ENCODE data around the gene SLX9.

The SLX9 gene

GRCh38 chr21:44929242-44929798 is 10.5 kb upstream of the SLX9 start:
- DNase-seq (ENCODE audit: low read depth), result no peak
- no peak overlapping the region for H3K4me3 ChIP-seq (ENCODE audit: low read length)
- TF ChIP-seq, protein P1, sequence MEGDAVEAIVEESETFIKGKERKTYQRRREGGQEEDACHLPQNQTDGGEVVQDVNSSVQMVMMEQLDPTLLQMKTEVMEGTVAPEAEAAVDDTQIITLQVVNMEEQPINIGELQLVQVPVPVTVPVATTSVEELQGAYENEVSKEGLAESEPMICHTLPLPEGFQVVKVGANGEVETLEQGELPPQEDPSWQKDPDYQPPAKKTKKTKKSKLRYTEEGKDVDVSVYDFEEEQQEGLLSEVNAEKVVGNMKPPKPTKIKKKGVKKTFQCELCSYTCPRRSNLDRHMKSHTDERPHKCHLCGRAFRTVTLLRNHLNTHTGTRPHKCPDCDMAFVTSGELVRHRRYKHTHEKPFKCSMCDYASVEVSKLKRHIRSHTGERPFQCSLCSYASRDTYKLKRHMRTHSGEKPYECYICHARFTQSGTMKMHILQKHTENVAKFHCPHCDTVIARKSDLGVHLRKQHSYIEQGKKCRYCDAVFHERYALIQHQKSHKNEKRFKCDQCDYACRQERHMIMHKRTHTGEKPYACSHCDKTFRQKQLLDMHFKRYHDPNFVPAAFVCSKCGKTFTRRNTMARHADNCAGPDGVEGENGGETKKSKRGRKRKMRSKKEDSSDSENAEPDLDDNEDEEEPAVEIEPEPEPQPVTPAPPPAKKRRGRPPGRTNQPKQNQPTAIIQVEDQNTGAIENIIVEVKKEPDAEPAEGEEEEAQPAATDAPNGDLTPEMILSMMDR (conservative IDR thresholded peaks at IDR 0.05; ENCODE audit: low read length), result no peak

GRCh38 chr21:44929799-44930542 is 9.9 kb upstream of the SLX9 start:
- no peak overlapping the region for H3K4me3 ChIP-seq (ENCODE audit: low read length)
- DNase-seq (ENCODE audit: low read depth), result no peak
- TF ChIP-seq, protein P1 (conservative IDR thresholded peaks at IDR 0.05; ENCODE audit: low read length), result no peak

GRCh38 chr21:44930543-44930981 is 9.3 kb upstream of the SLX9 start:
- TF ChIP-seq, protein P1 (conservative IDR thresholded peaks at IDR 0.05; ENCODE audit: low read length), result no peak
- no peak overlapping the region for H3K4me3 ChIP-seq (ENCODE audit: low read length)
- peak; percentile 38 for DNase-seq (ENCODE audit: low read depth)

- H3K4me3 ChIP-seq (ENCODE audit: low read length), result peak overlapping the region; percentile 46
- TF ChIP-seq, protein P1 (conservative IDR thresholded peaks at IDR 0.05; ENCODE audit: low read length), result no peak
- peak; percentile 88 for DNase-seq (ENCODE audit: low read depth)
Observed at GRCh38 chr21:44931137-44931500, 8.7 kb upstream of the SLX9 start.

- H3K4me3 ChIP-seq (ENCODE audit: low read length), result peak overlapping the region; percentile 46
Observed at GRCh38 chr21:44931501-44932407, 8.1 kb upstream of the SLX9 start.

GRCh38 chr21:44932408-44933181 is 7.2 kb upstream of the SLX9 start:
- DNase-seq (ENCODE audit: low read depth), result peak; percentile 46
- TF ChIP-seq, protein P1 (conservative IDR thresholded peaks at IDR 0.05; ENCODE audit: low read length), result peak; percentile 39

More at GRCh38 chr21:44931501-44932407, 8.1 kb upstream of the SLX9 start:
- TF ChIP-seq, protein P1 (conservative IDR thresholded peaks at IDR 0.05; ENCODE audit: low read length), result no peak
- no peak for DNase-seq (ENCODE audit: low read depth)

More at GRCh38 chr21:44932408-44933181, 7.2 kb upstream of the SLX9 start:
- peak overlapping the region; percentile 46 for H3K4me3 ChIP-seq (ENCODE audit: low read length)
